Mucosa of rectum (tissue), 2 donors: ENCODE measurements around the gene ZNF554.

ENCODE experiments used
- H3K27ac ChIP-seq, 2 donors: one replicate each; pipeline ENCODE4 v1.7.0; 2013; ENCODE audit warnings: inconsistent platforms in 2 of 2, low read depth in 2 of 2, low read length in 2 of 2
- H3K27me3 ChIP-seq, 2 donors: one replicate each; pipeline ENCODE4 v1.7.0; 2013; ENCODE audit warnings: low read length in 2 of 2; ENCODE audit not compliant: control insufficient read depth in 2 of 2, insufficient read depth in 2 of 2
- H3K36me3 ChIP-seq, 2 donors: one replicate each; pipeline ENCODE4 v1.7.0; 2013; ENCODE audit warnings: low read length in 2 of 2; ENCODE audit not compliant: control insufficient read depth in 2 of 2, insufficient read depth in 2 of 2
- H3K4me1 ChIP-seq, 2 donors: one replicate each; pipeline ENCODE4 v1.7.0; 2013; ENCODE audit warnings: low read length in 2 of 2, mild to moderate bottlenecking in 1 of 2; ENCODE audit not compliant: control insufficient read depth in 2 of 2, insufficient read depth in 2 of 2
- H3K4me3 ChIP-seq, 2 donors: one replicate each; pipeline ENCODE4 v1.7.0; 2013; ENCODE audit warnings: low read length in 2 of 2
- H3K9ac ChIP-seq, 2 donors: one replicate each; pipeline ENCODE4 v1.7.0; 2013; ENCODE audit warnings: low read length in 2 of 2, low read depth in 1 of 2, mild to moderate bottlenecking in 1 of 2
- H3K9me3 ChIP-seq, 2 donors: one replicate each; pipeline ENCODE4 v1.7.0; 2013; ENCODE audit warnings: low read length in 2 of 2; ENCODE audit not compliant: control insufficient read depth in 2 of 2
- donor health status: healthy.
- donor health status: Normal muscosa, but diverticular disease.

The ZNF554 gene

DNA sequence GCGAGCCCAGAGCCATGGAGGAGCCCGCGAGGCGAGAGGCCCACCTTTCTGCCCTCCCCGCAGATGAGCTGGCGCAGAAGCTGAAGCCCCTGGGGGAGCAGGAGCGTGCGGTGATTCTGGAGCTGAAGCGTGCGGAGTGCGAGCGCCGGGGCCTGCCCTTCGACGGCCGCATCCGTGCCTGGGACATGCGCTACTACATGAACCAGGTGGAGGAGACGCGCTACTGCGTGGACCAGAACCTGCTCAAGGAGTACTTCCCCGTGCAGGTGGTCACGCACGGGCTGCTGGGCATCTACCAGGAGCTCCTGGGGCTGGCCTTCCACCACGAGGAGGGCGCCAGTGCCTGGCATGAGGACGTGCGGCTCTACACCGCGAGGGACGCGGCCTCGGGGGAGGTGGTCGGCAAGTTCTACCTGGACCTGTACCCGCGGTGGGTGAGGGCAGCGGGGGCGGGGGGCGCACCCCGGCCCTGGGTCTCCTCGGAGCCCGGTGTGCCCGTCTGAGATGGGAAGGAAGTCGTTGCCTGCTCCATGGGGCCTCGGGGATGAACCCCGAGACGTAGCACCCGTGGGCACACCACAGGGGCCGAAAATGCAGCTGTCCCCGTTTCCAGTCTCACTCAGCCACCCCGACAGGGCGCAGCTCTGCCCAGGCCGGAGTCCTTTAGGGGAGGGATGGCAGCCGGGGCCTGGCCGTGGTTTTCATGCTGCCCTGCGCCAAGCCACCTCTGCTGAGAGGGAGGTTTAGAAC is 12.1 kb upstream of the ZNF554 start:
- Histone ChIP-seq H3K27ac (no peak overlapping the region), H3K4me3 (no peak overlapping the region), H3K27me3 (no peaks in the 10 kb centered on the region), H3K9ac (no peak overlapping the region), H3K4me1 (peaks cover 15 to 19% of the 10 kb centered on the region in 2 donors), H3K36me3 (peaks cover 17 to 31% of the 10 kb centered on the region in 2 donors), H3K9me3 (no peaks in the 10 kb centered on the region)

DNA sequence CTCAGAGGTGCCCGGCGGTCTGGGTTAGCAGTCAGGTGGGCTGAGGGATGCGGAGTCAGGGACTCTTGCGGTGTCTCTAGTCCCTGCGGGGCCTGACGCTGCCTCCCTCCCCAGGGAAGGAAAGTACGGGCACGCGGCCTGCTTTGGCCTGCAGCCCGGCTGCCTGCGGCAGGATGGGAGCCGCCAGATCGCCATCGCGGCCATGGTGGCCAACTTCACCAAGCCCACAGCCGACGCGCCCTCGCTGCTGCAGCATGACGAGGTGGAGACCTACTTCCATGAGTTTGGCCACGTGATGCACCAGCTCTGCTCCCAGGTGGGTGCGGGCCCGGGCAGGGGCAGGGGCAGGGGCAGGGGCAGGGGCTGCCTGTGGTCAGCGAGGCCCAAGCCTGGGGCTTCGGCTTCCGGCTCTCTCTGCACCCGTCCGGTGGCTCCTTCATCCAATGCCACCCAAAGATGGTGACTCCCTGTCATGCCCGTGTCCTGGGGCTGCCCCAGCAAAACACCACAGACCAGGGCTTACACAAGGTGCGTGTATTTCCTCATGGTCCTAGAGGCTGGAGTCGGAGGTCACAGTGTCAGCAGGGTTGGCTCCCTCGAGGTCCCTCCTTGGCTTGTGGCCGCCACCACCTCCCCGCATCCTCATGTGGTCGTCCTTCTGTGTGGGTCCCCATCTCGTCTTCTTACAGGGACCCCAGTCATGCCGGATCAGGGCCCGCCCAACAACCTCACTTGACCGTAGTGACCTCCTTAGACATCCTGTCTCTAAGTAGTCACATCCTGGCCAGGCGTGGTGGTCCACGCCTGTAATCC is 11.3 kb upstream of the ZNF554 start:
- H3K4me3 ChIP-seq, result no peak overlapping the region
- peaks cover 16 to 23% of the 10 kb centered on the region in 2 donors for H3K4me1 ChIP-seq
- H3K36me3 ChIP-seq, result peaks cover 15 to 31% of the 10 kb centered on the region in 2 donors
- no peaks in the 10 kb centered on the region for H3K9me3 ChIP-seq
- H3K27me3 ChIP-seq, result no peaks in the 10 kb centered on the region
- no peak overlapping the region for H3K27ac ChIP-seq
- H3K9ac ChIP-seq, result no peak overlapping the region

DNA sequence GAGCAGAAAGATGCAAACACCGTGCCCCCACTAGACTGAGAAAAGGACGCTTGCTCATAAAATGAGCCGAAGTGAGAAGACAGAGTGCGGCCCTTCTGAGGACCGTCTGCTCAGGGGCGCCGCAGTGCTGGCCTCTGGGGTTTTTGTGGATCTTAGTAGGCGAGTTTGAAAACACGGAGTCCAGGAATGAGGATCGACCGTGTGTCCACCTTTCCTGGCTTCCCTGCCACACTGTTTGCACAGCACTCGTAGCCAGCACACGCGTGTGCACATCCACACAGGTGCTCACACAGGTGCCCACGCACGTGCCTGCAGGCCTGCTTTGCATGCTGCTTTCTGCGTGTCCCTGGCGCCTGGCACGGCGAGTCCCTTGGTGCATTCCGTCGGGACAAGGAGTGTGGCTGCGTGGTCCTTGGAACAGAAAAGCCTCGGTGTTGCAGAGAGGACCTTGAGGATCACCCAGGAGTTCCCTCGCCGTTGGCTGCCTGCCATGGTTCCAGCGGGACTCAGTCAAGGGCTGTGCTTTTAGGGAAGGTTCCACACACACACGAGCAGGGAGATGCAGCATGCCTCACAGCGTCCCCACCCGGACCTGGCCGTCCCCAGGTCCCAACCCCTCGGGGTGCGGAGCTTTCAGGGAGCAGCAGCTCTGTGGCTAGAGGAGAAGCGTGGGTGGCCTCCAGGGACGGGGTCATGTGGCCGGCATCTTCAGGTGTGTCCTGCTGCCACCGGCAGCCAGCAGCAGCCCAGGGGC is 10.1 kb upstream of the ZNF554 start:
- H3K4me1 ChIP-seq, result peaks cover 16 to 23% of the 10 kb centered on the region in 2 donors
- no peak overlapping the region for H3K27ac ChIP-seq
- no peaks in the 10 kb centered on the region for H3K9me3 ChIP-seq
- no peak overlapping the region for H3K9ac ChIP-seq
- H3K36me3 ChIP-seq, result peaks cover 20 to 31% of the 10 kb centered on the region in 2 donors
- no peak overlapping the region for H3K4me3 ChIP-seq
- H3K27me3 ChIP-seq, result no peaks in the 10 kb centered on the region

DNA sequence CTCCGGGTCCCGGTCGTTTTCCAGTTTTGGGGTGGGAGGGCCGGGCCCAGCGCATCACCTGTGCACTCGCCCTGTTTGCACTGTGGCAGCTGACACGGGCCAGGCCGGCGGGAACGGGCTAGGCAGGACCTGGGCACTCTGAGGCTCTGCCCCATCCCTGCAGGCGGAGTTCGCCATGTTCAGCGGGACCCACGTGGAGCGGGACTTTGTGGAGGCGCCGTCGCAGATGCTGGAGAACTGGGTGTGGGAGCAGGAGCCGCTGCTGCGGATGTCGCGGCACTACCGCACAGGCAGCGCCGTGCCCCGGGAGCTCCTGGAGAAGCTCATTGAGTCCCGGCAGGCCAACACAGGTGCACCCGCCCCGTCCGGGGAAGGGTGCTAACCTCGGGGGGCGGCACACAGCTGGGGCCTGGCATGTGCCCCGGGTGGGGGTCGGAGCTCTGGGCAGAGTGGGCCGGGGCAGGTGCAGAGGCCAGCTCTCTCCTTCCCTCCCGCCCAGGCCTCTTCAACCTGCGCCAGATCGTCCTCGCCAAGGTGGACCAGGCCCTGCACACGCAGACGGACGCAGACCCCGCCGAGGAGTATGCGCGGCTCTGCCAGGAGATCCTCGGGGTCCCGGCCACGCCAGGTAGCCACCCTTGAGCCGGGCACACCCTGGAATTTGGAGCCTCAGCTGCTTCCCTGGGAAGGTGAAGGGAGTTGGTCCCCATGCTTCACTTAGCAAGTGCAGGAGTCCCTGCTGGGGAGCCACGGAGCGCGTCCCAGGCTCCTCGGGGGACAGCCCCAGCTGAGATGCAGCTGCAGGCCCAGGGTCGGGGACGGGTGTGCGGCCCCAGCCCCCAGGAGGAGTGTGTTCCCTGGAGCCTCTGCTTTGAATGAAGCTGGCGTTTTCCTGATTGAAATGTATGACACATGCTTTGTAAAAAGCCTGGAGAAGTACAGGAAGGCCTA is 9.3 kb upstream of the ZNF554 start:
- peak overlapping the region in 1 of 2 donors; percentile 15 for H3K4me3 ChIP-seq
- H3K27ac ChIP-seq, result peak overlapping the region; percentile 81 to 93
- H3K4me1 ChIP-seq, result peaks cover 16 to 23% of the 10 kb centered on the region in 2 donors
- no peaks in the 10 kb centered on the region for H3K9me3 ChIP-seq
- no peaks in the 10 kb centered on the region for H3K27me3 ChIP-seq
- peak overlapping the region in 1 of 2 donors; percentile 67 for H3K9ac ChIP-seq
- H3K36me3 ChIP-seq, result peaks cover 20 to 27% of the 10 kb centered on the region in 2 donors

DNA sequence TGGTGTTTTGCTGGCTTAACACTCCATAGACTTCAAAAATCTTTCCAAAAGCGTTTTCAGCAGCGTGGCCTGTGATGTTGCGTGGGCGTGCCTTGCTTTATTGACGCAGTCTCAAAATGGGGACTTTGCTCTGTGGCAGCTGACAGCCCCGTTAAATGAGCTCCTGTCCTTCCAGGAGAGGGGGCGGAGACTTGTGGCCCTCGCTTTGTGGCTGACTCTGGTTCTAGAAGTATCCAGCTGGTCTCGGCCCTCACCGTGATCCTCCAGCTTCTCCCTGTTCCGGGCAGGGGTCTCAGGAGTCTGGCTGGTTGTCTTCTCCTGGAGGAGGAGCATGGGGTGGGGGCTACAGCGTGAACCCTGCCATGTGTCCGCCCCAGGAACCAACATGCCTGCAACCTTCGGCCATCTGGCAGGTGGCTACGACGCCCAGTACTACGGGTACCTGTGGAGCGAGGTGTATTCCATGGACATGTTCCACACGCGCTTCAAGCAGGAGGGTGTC is 8.4 kb upstream of the ZNF554 start:
- H3K27me3 ChIP-seq, result no peaks in the 10 kb centered on the region
- H3K4me3 ChIP-seq, result peak overlapping the region; percentile 31 to 49
- no peaks in the 10 kb centered on the region for H3K9me3 ChIP-seq
- peak overlapping the region; percentile 47 to 67 for H3K9ac ChIP-seq
- peaks cover 16 to 23% of the 10 kb centered on the region in 2 donors for H3K4me1 ChIP-seq
- H3K27ac ChIP-seq, result peak overlapping the region; percentile 81 to 93
- peaks cover 20 to 25% of the 10 kb centered on the region in 2 donors for H3K36me3 ChIP-seq

DNA sequence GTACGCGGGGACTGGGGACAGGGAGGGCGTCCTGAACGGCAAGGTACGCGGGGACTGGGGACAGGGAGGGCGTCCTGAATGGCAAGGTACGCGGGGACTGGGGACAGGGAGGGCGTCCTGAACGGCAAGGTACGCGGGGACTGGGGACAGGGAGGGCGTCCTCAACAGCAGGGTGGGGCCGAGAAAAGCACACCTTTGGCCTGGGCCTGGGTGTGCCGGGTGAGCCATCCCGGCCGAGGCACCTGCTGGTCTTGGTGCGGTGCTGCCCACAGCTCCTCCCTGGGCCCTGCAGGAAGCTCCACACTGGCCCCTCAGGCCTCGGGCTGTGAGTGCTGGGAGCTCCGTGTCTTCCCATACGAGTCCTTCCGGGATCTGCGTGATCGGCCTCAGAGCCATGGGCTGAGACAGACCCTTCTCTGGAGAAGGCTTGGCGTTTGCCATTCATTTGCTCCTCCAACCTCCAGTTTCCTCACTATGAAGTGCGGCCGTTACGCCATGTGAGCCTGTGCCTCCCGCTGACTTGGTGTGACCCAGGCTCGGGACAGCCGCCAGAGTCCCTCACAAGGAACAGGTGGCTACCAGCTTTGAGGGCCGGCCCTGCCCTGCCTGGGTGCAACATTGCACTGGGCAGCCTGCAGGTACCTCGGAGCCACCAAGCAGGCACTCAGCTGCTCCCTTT is 7.8 kb upstream of the ZNF554 start:
- Histone ChIP-seq H3K4me1 (peaks cover 16 to 23% of the 10 kb centered on the region in 2 donors), H3K9ac (peak overlapping the region; percentile 32 to 67), H3K9me3 (no peaks in the 10 kb centered on the region), H3K36me3 (peaks cover 20 to 23% of the 10 kb centered on the region in 2 donors), H3K27ac (peak overlapping the region; percentile 81 to 93), H3K4me3 (peak overlapping the region; percentile 49 to 50), H3K27me3 (no peaks in the 10 kb centered on the region)

DNA sequence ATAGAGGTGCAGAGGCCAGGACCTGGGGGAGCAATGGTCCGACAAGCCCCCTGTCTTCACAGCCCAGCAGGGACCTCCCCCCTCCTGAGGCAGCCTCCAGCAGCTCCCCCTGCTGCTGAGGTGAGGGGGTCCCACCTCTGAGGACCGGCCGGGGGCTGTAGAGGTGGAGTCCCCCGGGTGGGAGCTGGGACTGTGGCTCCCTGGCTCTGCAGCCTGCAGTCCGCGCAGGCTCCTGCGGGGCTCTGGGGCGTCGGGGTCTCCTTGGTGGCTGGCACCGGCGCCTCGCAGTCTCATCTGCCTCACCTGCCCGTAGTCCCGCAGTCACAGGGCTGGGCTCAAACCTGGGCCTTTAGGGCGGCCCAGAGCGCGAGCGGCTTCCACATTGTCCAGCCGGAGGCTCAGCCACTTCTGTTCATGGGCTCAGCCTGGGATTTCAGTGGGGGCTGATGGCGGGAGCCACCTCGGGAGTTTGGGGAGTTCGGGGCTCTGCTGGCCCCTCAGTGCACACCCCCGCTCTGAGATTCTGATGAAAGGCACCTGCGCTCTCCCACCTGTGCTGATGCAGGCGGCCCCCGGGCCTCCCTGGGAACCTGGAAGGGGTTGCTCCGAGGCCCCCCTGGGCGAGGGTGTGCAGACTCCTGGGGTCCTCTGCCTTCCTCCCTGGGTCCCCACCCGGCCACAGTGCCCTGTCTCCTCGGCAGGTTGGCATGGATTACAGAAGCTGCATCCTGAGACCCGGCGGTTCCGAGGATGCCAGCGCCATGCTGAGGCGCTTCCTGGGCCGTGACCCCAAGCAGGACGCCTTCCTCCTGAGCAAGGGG is 7.0 kb upstream of the ZNF554 start:
- Histone ChIP-seq H3K9ac (peak overlapping the region; percentile 32 to 55), H3K9me3 (no peaks in the 10 kb centered on the region), H3K4me1 (peaks cover 16 to 23% of the 10 kb centered on the region in 2 donors), H3K27me3 (no peaks in the 10 kb centered on the region), H3K4me3 (peak overlapping the region; percentile 31 to 50), H3K36me3 (peaks cover 17 to 20% of the 10 kb centered on the region in 2 donors), H3K27ac (peak overlapping the region; percentile 81 to 93)
